MM.1S (cell line): ENCODE data around the gene C11orf54.

Experiments used
- DNase-seq: peaks from one replicate; pipeline ENCODE4 v3.0.0-alpha.2; 2015
- H2AFZ ChIP-seq: fragments of 300-600 bp; sonication (generic); 2 replicates; pipeline ENCODE4 v1.6.0; 2016; ENCODE audit warnings: antibody characterized with exemption, low read length
- H3F3A ChIP-seq: fragments of 300-600 bp; sonication (generic); 2 replicates; pipeline ENCODE4 v1.6.1; 2016; ENCODE audit warnings: mild to moderate bottlenecking, antibody characterized with exemption, low read length, moderate library complexity, mixed read lengths; ENCODE audit not compliant: insufficient read depth
- H3K27ac ChIP-seq: fragments of 300-600 bp; sonication (generic); 2 replicates; pipeline ENCODE4 v1.5.1; 2016; ENCODE audit warnings: mild to moderate bottlenecking, low read length
- H3K27me3 ChIP-seq: fragments of 300-600 bp; sonication (generic); replicated peaks from 2 replicates; pipeline ENCODE4 v1.6.0; 2016; ENCODE audit warnings: low read length; ENCODE audit not compliant: insufficient read depth
- H3K36me3 ChIP-seq: fragments of 300-600 bp; sonication (generic); replicated peaks from 2 replicates; pipeline ENCODE4 v1.6.1; 2016; ENCODE audit warnings: mild to moderate bottlenecking, low read length, mixed read lengths; ENCODE audit not compliant: insufficient read depth
- H3K4me1 ChIP-seq: fragments of 300-600 bp; sonication (generic); 2 replicates; pipeline ENCODE4 v1.6.1; 2016; ENCODE audit warnings: low read length, mixed read lengths
- H3K4me2 ChIP-seq: fragments of 300-600 bp; sonication (generic); 2 replicates; pipeline ENCODE4 v1.6.0; 2016; ENCODE audit warnings: low read depth, low read length
- H3K4me3 ChIP-seq: fragments of 300-600 bp; sonication (generic); 2 replicates; pipeline ENCODE4 v1.5.1; 2016; ENCODE audit warnings: low read length, mixed read lengths
- H3K79me2 ChIP-seq: fragments of 300-600 bp; sonication (generic); 2 replicates; pipeline ENCODE4 v1.6.1; 2016; ENCODE audit warnings: mixed run types, low read length, mixed read lengths
- H3K9ac ChIP-seq: fragments of 300-600 bp; sonication (generic); 2 replicates; pipeline ENCODE4 v1.6.1; 2016; ENCODE audit warnings: low read length, mixed read lengths
- H3K9me2 ChIP-seq: fragments of 300-600 bp; sonication (generic); replicated peaks from 2 replicates; pipeline ENCODE4 v1.6.1; 2016; ENCODE audit warnings: mild to moderate bottlenecking, low read length, mixed read lengths; ENCODE audit not compliant: insufficient read depth
- H3K9me3 ChIP-seq: fragments of 300-600 bp; sonication (generic); replicated peaks from 2 replicates; pipeline ENCODE4 v1.6.1; 2016; ENCODE audit warnings: mild to moderate bottlenecking, low read length, mixed read lengths; ENCODE audit not compliant: insufficient read depth
- H4K20me1 ChIP-seq: fragments of 300-600 bp; sonication (generic); 2 replicates; pipeline ENCODE4 v1.6.1; 2016; ENCODE audit warnings: mild to moderate bottlenecking, low read length, moderate library complexity, mixed read lengths; ENCODE audit not compliant: insufficient read depth
- EZH2 ChIP-seq: fragments of 300-600 bp; sonication (generic); optimal IDR thresholded peaks from 2 replicates; pipeline ENCODE3; 2017; ENCODE audit warnings: low read depth, mild to moderate bottlenecking, antibody characterized with exemption, low read length, mixed read lengths
- EZH2phosphoT487 ChIP-seq: fragments of 300-600 bp; sonication (generic); IDR thresholded peaks from 2 replicates; pipeline ENCODE4 v1.6.1; 2018; ENCODE audit warnings: antibody characterized with exemption, low read length
- TF ChIP-seq, protein P1 (sequence below): fragments of 300-600 bp; sonication (generic); IDR thresholded peaks from 2 replicates; pipeline ENCODE4 v1.5.1; 2016; ENCODE audit warnings: antibody characterized with exemption, low read length, mixed read lengths

Gene C11orf54

DNA sequence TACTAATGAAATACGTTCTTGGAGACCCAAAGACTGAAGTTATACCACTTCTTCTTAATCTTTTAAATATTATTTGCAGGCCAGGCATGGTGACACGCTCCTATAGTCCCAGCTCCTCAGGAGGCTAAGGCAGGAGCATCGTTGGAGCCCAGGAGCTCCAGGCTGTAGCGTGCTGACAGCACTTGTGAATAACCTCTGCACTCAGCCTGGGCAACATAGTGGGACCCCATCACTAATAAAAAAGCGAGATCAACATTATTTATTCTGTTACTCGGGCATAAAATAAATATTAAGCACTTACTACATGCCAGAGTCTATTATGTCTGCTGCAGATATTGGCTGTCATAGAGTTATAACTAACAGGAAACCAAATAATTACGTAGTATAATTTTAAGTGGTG lies 41.9 kb downstream of the C11orf54 start:
- H3K4me3 ChIP-seq, result peak overlapping the region; percentile 100
- H2AFZ ChIP-seq, result peak overlapping the region; percentile 97
- peak overlapping the region; percentile 82 for H3K4me2 ChIP-seq
- H3K79me2 ChIP-seq, result peaks cover 46% of the 10 kb centered on the region
- no peaks in the 10 kb centered on the region for H3K9me3 ChIP-seq
- peak overlapping the region; percentile 100; the same call in 1 of the 2 replicates for H3K9ac ChIP-seq
- no peaks in the 10 kb centered on the region; the same call in 1 of the 2 replicates for H3K36me3 ChIP-seq
- H3K9me2 ChIP-seq, result no peaks in the 10 kb centered on the region
- H3F3A ChIP-seq, result peaks cover 11% of the 10 kb centered on the region; the same call in 1 of the 2 replicates
- DNase-seq, result no peak
- peaks cover 10% of the 10 kb centered on the region for H3K4me1 ChIP-seq
- TF ChIP-seq EZH2 (no peak), EZH2phosphoT487 (no peak)
- TF ChIP-seq, protein P1, sequence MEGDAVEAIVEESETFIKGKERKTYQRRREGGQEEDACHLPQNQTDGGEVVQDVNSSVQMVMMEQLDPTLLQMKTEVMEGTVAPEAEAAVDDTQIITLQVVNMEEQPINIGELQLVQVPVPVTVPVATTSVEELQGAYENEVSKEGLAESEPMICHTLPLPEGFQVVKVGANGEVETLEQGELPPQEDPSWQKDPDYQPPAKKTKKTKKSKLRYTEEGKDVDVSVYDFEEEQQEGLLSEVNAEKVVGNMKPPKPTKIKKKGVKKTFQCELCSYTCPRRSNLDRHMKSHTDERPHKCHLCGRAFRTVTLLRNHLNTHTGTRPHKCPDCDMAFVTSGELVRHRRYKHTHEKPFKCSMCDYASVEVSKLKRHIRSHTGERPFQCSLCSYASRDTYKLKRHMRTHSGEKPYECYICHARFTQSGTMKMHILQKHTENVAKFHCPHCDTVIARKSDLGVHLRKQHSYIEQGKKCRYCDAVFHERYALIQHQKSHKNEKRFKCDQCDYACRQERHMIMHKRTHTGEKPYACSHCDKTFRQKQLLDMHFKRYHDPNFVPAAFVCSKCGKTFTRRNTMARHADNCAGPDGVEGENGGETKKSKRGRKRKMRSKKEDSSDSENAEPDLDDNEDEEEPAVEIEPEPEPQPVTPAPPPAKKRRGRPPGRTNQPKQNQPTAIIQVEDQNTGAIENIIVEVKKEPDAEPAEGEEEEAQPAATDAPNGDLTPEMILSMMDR, result no peak
- H3K27me3 ChIP-seq, result no peaks in the 10 kb centered on the region
- H3K27ac ChIP-seq, result no peak overlapping the region
- H4K20me1 ChIP-seq, result peaks cover 5% of the 10 kb centered on the region; the same call in 1 of the 2 replicates

DNA sequence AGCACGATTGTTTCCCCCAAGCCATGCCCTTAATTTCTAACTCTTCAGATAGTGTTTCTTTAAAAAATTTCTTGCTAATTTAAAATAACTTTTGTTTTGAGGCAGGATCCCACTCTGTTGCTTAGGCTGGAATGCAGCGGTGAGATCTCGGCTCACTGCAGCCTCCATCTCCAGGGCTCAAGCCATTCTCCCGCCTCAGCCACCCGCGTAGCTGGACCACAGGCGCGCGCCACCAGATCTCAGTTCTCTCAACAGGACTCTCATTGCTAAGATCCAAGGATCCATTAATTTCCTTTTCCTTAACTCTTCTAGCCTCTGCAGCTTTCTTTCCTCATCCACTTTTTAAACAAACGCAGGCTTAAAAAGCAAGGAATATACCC lies 42.3 kb downstream of the C11orf54 start:
- Histone ChIP-seq H3K4me2 (peak overlapping the region; percentile 82), H3K36me3 (peaks cover 2% of the 10 kb centered on the region; the same call in 1 of the 2 replicates), H3K4me1 (peaks cover 10% of the 10 kb centered on the region), H3K27me3 (no peaks in the 10 kb centered on the region), H3K79me2 (peaks cover 50% of the 10 kb centered on the region), H3K9me3 (no peaks in the 10 kb centered on the region), H4K20me1 (peaks cover 5% of the 10 kb centered on the region; the same call in 1 of the 2 replicates), H3K9ac (peak overlapping the region; percentile 100; the same call in 1 of the 2 replicates), H2AFZ (peak overlapping the region; percentile 97), H3K27ac (peak overlapping the region; percentile 96; the same call in 1 of the 2 replicates), H3F3A (peaks cover 11% of the 10 kb centered on the region; the same call in 1 of the 2 replicates), H3K4me3 (peak overlapping the region; percentile 100), H3K9me2 (no peaks in the 10 kb centered on the region)
- DNase-seq, result no peak
- no peak for TF ChIP-seq EZH2
- TF ChIP-seq, protein P1, result no peak; the same call in 1 of the 2 replicates
- no peak for TF ChIP-seq EZH2phosphoT487

DNA sequence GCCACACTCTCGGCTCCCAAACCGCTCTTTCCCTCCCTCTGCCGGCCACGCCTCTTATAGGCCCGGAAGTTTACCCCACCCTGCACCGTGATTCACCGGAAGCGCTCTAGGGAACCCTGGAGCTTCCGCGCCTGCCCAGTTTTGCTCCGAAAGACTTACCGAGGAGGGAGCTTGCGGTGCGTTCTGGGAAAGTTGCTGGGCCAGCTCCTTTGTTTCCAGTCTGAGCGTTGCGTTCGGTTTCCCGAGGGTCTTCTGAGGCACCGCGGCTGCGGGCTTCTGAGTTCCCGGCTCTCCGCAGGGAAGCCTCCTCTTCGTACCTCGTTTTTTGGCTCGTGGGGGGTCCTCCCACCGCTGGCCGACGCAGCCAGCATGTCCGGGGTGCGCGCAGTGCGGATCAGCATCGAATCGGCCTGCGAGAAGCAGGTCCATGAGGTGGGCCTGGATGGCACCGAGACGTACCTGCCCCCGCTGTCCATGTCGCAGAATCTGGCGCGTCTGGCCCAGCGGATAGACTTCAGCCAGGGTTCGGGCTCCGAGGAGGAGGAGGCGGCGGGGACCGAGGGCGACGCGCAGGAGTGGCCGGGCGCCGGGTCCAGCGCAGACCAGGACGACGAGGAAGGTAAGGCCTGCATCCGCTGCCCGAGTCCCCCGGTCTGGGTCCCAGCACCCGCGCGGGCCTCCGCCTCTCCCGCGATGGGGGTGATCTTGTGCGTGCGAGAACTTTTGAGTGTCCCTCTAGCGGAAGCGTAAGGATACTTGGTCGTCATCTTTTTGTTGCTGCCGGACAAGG lies 42.9 kb downstream of the C11orf54 start, which contains the start of gene MED17:
Gene MED17, plus strand, starts transcription at position 138 of the 790 bp plus-strand sequence. Its CDS starts 232 bp downstream, at position 370.
- H3K4me3 ChIP-seq, result peak within 1 kb of the TSS; percentile 100
- peak within 1 kb of the TSS; percentile 97 for H2AFZ ChIP-seq
- H3K9ac ChIP-seq, result peak within 1 kb of the TSS; percentile 100
- H3K4me1 ChIP-seq, result peaks cover 10% of the 10 kb centered on the region
- peak within 1 kb of the TSS; percentile 82 for H3K4me2 ChIP-seq
- peak; percentile 94 for DNase-seq
- peaks cover 11% of the 10 kb centered on the region; the same call in 1 of the 2 replicates for H3F3A ChIP-seq
- peaks cover 5% of the 10 kb centered on the region; the same call in 1 of the 2 replicates for H4K20me1 ChIP-seq
- H3K27me3 ChIP-seq, result no peaks in the 10 kb centered on the region
- peaks cover 55% of the 10 kb centered on the region for H3K79me2 ChIP-seq
- H3K36me3 ChIP-seq, result peaks cover 4% of the 10 kb centered on the region; the same call in 1 of the 2 replicates
- TF ChIP-seq, protein P1, result peak; percentile 44
- TF ChIP-seq EZH2phosphoT487 (no peak), EZH2 (no peak)
- peak within 1 kb of the TSS; percentile 96 for H3K27ac ChIP-seq
- no peaks in the 10 kb centered on the region for H3K9me2 ChIP-seq
- no peaks in the 10 kb centered on the region for H3K9me3 ChIP-seq
